Measurements from ENCODE around the gene BTN3A1.

DNA sequence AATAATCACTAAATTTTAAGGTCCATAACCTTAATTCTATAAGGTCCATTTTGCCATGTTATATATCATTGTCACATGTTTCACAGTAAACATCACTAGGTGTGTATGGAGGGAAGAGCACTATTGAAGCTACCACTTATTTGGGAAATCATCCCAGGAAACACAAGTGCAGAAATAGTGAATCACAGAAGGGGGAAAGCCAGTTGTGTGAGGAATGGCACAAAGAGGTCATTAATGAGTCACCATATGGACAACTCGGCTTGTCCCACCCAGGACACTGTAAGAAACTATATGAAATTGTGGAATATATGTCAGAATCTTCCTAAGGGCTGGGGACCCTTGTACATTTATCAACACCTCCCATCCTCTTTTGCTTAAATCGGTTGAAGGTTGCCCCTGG is 13.7 kb downstream of the BTN3A1 start:
- TF ChIP-seq ZNF274 (IDR thresholded peaks at IDR 0.05; ENCODE audit: low read depth, low read length) (no peak), YY1 (IDR thresholded peaks at IDR 0.05; ENCODE audit: insufficient read depth, insufficient read length) (no peak)

All from NT2/D1 (cell line).